Uterus (tissue), 4 donors: ENCODE results near the gene PIH1D1. TPM values are rescaled to one million over a fixed set of nuclear protein-coding genes. Genes with fewer than 3 reads are reported as not detected.

Experiments
- DNase-seq, 2 donors: peaks; one replicate each; pipeline ENCODE4 v3.0.0-alpha.2; 2019 to 2020
- H3K27ac ChIP-seq, 2 donors: fragments of 200-600 bp; sonication (generic); 1 replicate in 1 of 2; 2 replicates in 1 of 2; pipeline ENCODE4 v1.5.1; 2016 to 2018
- H3K27me3 ChIP-seq, 2 donors: fragments of 200-600 bp; sonication (generic); one replicate each; pipeline ENCODE4 v1.5.1; 2018 to 2019; ENCODE audit warnings: control low read depth in 1 of 2
- H3K36me3 ChIP-seq, 2 donors: fragments of 200-600 bp; sonication (generic); one replicate each; pipeline ENCODE4 v1.5.1; 2019; ENCODE audit warnings: control low read depth in 1 of 2
- H3K4me1 ChIP-seq, 2 donors: fragments of 200-600 bp; sonication (generic); one replicate each; pipeline ENCODE4 v1.5.1; 2018 to 2019; ENCODE audit warnings: control low read depth in 1 of 2
- H3K4me3 ChIP-seq, 2 donors: fragments of 200-600 bp; sonication (generic); 1 replicate in 1 of 2; 2 replicates in 1 of 2; pipeline ENCODE4 v1.5.1; 2018 to 2019; ENCODE audit warnings: mild to moderate bottlenecking in 1 of 2
- H3K9me3 ChIP-seq, 2 donors: fragments of 200-600 bp; sonication (generic); one replicate each; pipeline ENCODE4 v1.5.1; 2019; ENCODE audit warnings: control low read depth in 1 of 2
- CTCF ChIP-seq, 4 experiments: fragments of 200-600 bp in 2 of 4; fragments of 450-650 bp in 2 of 4; sonication (generic) in 2 of 4; IDR thresholded peaks; one replicate each; pipeline ENCODE4 v1.5.1; 2016 to 2019; ENCODE audit warnings: antibody characterized with exemption in 4 of 4, mild to moderate bottlenecking in 2 of 4, moderate library complexity in 1 of 4
- POLR2A ChIP-seq, 2 donors: fragments of 450-650 bp; IDR thresholded peaks; one replicate each; pipeline ENCODE4 v1.6.1; 2016; ENCODE audit warnings: antibody characterized with exemption in 2 of 2, mild to moderate bottlenecking in 1 of 2, moderate library complexity in 1 of 2
- intact Hi-C: fragments of 100-400 bp; cut with DNase I; formaldehyde crosslinking; loops from one replicate; pipeline ENCODE4 v1.15.1; 2023; ENCODE audit warnings: low total_unique reads
- total RNA-seq, 4 donors: library from RNA; depleted of rRNA in 3 of 4; stranded (reverse); fragments of >200 nt in 3 of 4; gene quantifications; one replicate each; pipeline versions ENCODE4 v1.1.0 to v1.2.4, GENCODE V29; 2014 to 2023
- donor health status: DM: yes; HTN: yes; CAD: no.

The PIH1D1 gene
- total RNA-seq, 4 donors from 2014 or later: 31.2 to 70.2 (median 46.5) TPM

- no peaks in the 10 kb centered on the region for H3K27me3 ChIP-seq
- peak overlapping the region in 1 of 2 donors; percentile 6 for H3K27ac ChIP-seq
- no peak for TF ChIP-seq POLR2A (IDR thresholded peaks at IDR 0.05)
- TF ChIP-seq CTCF (IDR thresholded peaks at IDR 0.05): no peak
- H3K4me3 ChIP-seq: no peak overlapping the region
- intact Hi-C loops: no loop called here
- H3K36me3 ChIP-seq: no peaks in the 10 kb centered on the region
- DNase-seq: no peak
- H3K9me3 ChIP-seq: no peaks in the 10 kb centered on the region
- H3K4me1 ChIP-seq: peaks cover 9 to 23% of the 10 kb centered on the region in 2 donors
These were observed 39.6 kb upstream of the PIH1D1 start for GRCh38 chr19:49491030-49491803.

GRCh38 chr19:49490287-49491029 is 38.8 kb upstream of the PIH1D1 start:
- Histone ChIP-seq H3K9me3 (no peaks in the 10 kb centered on the region), H3K4me3 (no peak overlapping the region), H3K4me1 (peaks cover 9 to 20% of the 10 kb centered on the region in 2 donors), H3K27ac (peak overlapping the region in 1 of 2 donors; percentile 93), H3K27me3 (no peaks in the 10 kb centered on the region), H3K36me3 (no peaks in the 10 kb centered on the region)
- no peak for DNase-seq
- intact Hi-C loops: no loop called here
- TF ChIP-seq POLR2A (IDR thresholded peaks at IDR 0.05) (no peak), CTCF (IDR thresholded peaks at IDR 0.05) (no peak)

GRCh38 chr19:49489601-49490167 is 38.1 kb upstream of the PIH1D1 start:
- Histone ChIP-seq H3K9me3 (no peaks in the 10 kb centered on the region), H3K36me3 (no peaks in the 10 kb centered on the region), H3K27me3 (no peaks in the 10 kb centered on the region), H3K4me3 (peak overlapping the region in 1 of 2 donors; percentile 94), H3K27ac (peak overlapping the region in 1 of 2 donors; percentile 93), H3K4me1 (peaks cover 9 to 20% of the 10 kb centered on the region in 2 donors)
- no peak for DNase-seq
- TF ChIP-seq POLR2A (IDR thresholded peaks at IDR 0.05) (no peak), CTCF (IDR thresholded peaks at IDR 0.05) (no peak)
- intact Hi-C loops: no loop called here

GRCh38 chr19:49488863-49489537 is 37.4 kb upstream of the PIH1D1 start:
- Histone ChIP-seq H3K27ac (peak overlapping the region; percentile 93), H3K9me3 (no peaks in the 10 kb centered on the region), H3K27me3 (no peaks in the 10 kb centered on the region), H3K4me1 (peaks cover 9 to 20% of the 10 kb centered on the region in 2 donors), H3K4me3 (peak overlapping the region; percentile 93 to 94), H3K36me3 (no peaks in the 10 kb centered on the region)
- intact Hi-C loops: no loop called here
- TF ChIP-seq CTCF (IDR thresholded peaks at IDR 0.05): no peak
- no peak for TF ChIP-seq POLR2A (IDR thresholded peaks at IDR 0.05)
- no peak for DNase-seq
